Stimulated activated CD4-positive, alpha-beta T cell treated with anti-CD3 and anti-CD28 coated beads, TNF-alpha, amount 100 ng/mL, for 48 hours (primary cell): ENCODE results near the gene BTRC.
A peak's percentile ranks its signal among the peaks of the same experiment; 100 is the strongest.
"Not testable (repeated sequence)": the region's sequence is repeated elsewhere in the genome, so short reads cannot be mapped to it uniquely, and the experiment has no call there.

Experiments
- DNase-seq, 3 donors: peaks; one replicate each; pipeline ENCODE4 v3.0.0-alpha.2; 2020; ENCODE audit warnings: low read depth in 3 of 3

The BTRC gene

DNA sequence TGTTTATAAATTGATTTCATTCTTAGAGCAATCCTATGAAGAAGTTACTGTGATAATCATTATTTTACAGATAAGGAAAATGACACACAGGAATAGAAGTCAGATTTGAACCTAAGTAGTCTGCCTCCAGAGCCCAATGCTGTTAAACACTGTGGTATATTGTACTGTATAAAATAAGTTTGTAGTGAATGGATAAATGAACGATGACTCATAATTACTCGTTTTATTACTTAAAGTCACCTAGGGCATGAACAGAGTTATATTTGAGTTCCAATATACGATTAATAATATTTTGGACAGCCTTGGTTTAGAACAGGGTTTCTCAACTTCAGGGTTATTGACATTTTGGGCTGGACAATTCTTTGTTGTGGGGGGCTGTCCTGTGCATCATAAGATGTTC, 7.8 kb upstream of the BTRC start:
- no peak for DNase-seq

DNA sequence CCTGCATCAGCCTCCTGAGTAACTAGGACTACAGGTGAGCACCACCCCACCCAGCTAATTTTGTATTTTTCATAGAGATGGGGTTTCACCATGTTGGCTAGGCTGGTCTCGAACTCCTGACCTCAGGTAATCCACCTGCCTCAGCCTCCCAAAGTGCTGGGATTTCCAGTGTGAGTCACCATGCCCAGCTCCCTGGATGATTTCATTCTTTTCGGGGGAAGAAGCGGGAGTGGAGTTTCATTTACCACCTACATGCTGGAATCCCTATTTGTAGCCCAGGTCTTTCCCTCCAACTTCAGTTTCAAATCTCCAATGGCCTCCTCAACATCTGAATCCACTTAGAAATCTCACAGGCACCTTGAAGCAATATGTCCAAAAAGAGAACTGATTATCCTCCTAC, 2.9 kb upstream of the BTRC start:
- no peak for DNase-seq

GRCh38 chr10:101351477-101351876, 2.5 kb upstream of the BTRC start:
- DNase-seq = no peak

DNA sequence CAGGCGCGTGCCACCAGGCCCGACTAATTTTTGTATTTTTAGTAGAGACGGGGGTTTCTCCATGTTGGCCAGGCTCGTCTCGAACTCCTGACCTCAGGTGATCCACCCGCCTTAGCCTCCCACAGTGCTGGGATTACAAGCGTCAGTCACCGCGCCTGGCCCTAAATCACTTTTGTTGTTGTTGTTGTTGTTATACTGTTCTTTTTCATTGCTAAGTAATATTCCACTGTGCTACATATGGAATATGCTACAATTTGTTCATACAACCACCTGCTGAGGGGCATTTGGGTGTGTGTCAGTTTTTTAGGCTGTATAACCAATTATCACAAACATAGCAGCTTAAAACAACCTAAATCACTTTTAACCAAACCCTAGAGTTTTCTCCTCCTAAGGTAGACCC, 1.1 kb upstream of the BTRC start:
- not testable (repeated sequence) for DNase-seq

DNA sequence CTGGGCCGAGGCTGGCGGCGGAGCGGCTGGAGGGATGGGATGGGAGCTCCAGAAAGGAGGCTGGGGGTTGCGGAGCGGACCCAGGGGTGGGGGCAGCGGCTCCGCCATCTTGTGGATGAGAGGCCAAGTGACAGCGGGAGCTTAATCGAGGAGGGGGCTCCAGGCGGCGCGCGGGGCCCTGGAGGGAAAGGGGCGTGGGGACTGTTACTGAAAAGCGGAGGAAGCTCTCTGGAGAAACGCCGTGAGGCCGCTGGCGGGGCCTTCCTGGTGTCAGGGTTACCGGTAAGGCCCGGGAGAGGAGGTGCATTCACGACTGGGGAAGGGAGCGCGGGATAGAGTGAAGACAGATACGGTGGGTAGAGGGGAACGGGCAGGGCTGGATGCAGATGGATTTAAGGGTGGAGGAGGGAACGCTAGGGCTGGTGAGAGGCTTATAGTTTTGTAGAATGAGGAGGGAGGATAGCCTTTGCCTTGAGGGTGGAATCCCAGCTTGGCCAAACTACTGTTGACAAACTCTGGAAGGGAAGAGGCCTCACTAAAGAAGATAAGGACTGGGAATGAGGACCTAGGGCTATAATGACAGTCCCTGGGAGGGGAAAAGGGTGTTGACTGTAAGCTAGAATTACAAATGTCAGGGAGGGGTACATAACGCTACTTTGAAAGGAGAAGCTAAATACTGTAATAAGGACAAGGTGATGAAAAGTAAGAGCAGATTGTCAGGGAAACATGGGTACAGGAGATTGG, 535 bp downstream of the BTRC start:
- peak; percentile 11 to 41 (median 28) for DNase-seq

DNA sequence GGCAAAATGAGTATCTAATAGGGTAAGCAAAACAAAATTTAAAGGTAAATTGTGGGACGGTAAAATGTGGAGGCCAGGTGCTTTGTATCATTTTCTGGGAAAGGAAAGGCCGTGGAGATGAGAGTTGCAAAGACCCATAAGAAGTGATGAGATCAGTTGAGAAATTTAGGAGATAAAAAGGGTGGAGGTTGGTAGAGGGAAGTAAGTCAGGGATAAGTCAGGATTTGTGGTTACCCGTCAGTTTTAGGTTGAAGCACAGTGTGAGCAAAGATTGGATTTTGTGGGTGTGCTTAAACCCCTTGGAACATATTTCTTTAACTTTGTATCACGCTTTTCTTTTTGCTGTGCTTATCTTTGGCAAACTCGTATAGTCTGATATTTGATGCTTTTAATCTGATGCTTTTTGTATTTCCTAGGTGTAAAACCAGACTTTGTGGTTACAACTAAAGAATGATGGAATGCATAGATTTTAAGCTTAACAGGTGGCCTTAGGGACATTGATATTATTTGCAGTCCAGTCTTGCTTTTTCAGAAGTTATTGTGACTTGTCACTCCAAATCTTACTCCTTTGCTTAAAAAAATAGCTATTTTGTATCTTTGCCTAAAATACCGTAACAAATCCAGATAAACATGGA, 1.2 kb downstream of the BTRC start:
- no peak for DNase-seq

DNA sequence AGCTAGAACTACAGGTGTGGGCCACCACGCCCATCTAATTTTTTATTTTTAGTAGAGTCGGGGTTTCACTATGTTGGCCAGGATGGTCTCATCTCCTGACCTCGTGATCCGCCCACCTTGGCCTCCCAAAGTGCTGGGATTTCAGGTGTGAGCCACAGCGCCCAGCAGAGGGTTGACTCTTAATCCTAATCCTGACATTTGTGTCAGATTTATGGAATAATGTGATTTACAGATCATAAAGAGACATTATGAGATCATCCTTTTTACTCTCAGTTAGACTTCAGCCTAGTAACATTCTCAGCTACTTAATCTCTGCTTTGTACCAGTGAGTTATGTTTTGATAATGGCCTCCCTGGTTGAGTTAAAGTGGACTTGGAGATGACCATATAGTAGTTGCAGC, 2.2 kb downstream of the BTRC start:
- no peak for DNase-seq

- no peak for DNase-seq
Measured at GRCh38 chr10:101357958-101358357, 4.0 kb downstream of the BTRC start.

GRCh38 chr10:101358706-101359300, 4.8 kb downstream of the BTRC start:
- no peak for DNase-seq

GRCh38 chr10:101360090-101360489, 6.1 kb downstream of the BTRC start:
- not testable (repeated sequence) for DNase-seq

GRCh38 chr10:101360841-101361240, 6.9 kb downstream of the BTRC start:
- DNase-seq = not testable (repeated sequence)

- no peak for DNase-seq
Measured at GRCh38 chr10:101363850-101364400, 10.0 kb downstream of the BTRC start.

- DNase-seq = no peak
Measured at GRCh38 chr10:101364721-101365120, 10.8 kb downstream of the BTRC start.

DNA sequence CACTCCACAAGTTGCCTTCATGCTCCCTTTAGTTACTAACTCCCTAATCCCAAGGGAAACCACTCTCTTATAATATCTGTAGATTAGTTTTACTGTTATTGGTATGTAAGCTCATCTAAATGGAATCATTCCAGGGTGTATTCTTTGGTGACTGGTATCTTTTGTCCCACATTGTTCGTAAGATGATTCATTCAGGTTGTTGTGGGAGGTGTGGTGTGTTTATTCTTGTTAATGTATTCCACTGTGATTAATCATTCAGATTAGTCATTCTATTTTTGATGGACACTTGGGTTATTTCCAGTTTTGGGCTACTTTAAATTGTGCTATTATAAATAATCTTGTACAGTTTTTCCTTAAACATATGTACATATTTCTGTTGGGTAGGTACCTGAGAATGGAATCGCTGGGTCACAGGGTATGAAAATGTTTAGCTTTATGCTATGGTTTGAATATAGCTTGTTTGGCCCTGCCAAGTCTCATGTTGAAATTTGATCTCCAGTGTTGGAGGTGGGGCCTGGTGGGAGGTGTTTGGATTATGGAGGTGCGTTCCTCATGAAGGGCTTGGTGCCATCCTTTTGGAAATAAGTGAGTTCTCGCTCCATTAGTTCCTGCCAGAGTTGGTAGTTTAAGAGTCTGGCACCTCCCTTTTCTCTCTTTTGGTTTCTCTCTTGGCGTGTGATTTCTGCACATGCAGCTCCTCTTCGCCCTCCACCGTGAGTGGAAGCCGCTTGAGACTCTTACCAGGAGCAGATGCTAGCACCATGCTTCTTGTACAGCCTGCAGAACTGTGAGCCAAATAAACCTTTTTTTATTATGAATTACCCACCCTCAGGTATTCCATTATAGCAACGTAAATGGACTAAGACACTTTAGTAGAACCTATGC, 13.8 kb downstream of the BTRC start:
- DNase-seq = no peak

GRCh38 chr10:101373063-101373462, 19.1 kb downstream of the BTRC start:
- DNase-seq = no peak

- not testable (repeated sequence) for DNase-seq
Measured at GRCh38 chr10:101373993-101374392, 20.0 kb downstream of the BTRC start.

DNA sequence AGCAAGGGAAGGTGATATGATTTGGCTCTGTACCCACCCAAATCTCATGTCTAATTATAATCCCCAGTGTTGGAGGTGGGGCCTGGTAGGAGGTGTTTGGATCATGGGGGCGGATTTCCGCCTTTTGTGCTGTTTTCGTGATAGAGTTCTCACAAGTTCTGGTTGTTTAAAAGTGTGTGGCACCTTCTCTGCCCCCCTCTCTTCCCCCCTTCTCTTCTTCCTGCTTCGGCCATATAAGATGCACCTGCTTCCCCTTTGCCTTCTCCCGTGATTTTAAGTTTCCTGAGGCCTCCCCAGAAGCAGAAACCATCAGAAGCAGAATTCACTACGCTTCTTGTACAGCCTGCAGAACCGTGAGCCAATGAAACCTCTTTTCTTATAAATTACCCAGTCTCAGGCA, 21.1 kb downstream of the BTRC start:
- no peak for DNase-seq

DNA sequence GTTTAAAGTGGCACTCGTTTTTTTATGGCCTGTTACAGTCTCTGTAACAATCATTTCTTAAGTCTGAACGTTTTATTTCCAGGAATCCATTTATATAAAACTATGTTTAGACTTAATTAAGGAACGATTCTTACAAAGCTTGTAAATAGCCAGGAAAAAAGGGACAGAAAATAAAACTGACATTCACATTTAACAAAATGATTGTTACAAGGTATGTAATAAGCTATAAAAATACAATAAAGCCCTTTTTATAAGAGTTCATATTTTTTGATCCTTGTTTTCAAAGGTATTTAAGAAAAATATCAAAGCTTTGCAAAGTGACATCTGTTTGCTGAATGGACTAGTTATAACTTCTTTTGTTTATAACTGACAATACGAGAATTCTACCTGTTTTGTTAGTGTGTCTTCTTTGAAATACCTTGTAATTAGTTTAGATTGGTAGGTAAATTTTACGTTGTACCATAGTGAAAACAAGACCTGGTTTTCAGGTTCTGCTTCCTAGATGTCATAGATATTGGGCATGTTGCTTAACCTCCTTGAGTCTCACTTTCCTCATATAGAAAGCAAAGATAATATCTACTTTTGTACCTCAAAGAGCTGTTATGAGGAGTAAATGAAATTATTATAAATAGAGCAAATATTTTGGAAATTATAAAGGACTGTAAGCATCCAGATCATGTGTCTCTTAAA, 25.8 kb downstream of the BTRC start:
- no peak for DNase-seq

GRCh38 chr10:101380353-101381017, 26.5 kb downstream of the BTRC start:
- no peak for DNase-seq

GRCh38 chr10:101385866-101386658, 32.1 kb downstream of the BTRC start:
- DNase-seq = no peak
